IPS-15b (cell line): ENCODE results near the gene RIIAD1.
A peak's percentile ranks its signal among the peaks of the same experiment; 100 is the strongest.
"Not testable (repeated sequence)": the region's sequence is repeated elsewhere in the genome, so short reads cannot be mapped to it uniquely, and the experiment has no call there.

Source experiments
- H3K27me3 ChIP-seq: one replicate; pipeline ENCODE4 v1.6.1; 2013; ENCODE audit warnings: low read length; ENCODE audit not compliant: control insufficient read depth, insufficient read depth
- H3K36me3 ChIP-seq: one replicate; pipeline ENCODE4 v1.6.1; 2013; ENCODE audit warnings: low read length; ENCODE audit not compliant: control insufficient read depth, insufficient read depth
- H3K4me1 ChIP-seq: one replicate; pipeline ENCODE4 v1.6.1; 2013; ENCODE audit warnings: mild to moderate bottlenecking, low read length; ENCODE audit not compliant: control insufficient read depth, insufficient read depth
- H3K4me3 ChIP-seq: one replicate; pipeline ENCODE4 v1.5.1; 2013; ENCODE audit warnings: low read depth, low read length
- H3K9ac ChIP-seq: one replicate; pipeline ENCODE4 v1.6.1; 2013; ENCODE audit warnings: low read depth, mild to moderate bottlenecking, low read length
- H3K9me3 ChIP-seq: one replicate; pipeline ENCODE4 v1.6.1; 2013; ENCODE audit warnings: mild to moderate bottlenecking, low read length; ENCODE audit not compliant: control insufficient read depth, insufficient read depth

Gene RIIAD1

GRCh38 chr1:151759241-151759640 is 37.9 kb downstream of the RIIAD1 start:
- Histone ChIP-seq H3K27me3 (no peaks in the 10 kb centered on the region), H3K9me3 (no peaks in the 10 kb centered on the region), H3K36me3 (peaks cover 10% of the 10 kb centered on the region), H3K4me3 (no peak overlapping the region), H3K9ac (no peak overlapping the region), H3K4me1 (peaks cover 7% of the 10 kb centered on the region)

GRCh38 chr1:151760597-151761385 is 39.5 kb downstream of the RIIAD1 start:
- H3K36me3 ChIP-seq = peaks cover 10% of the 10 kb centered on the region

GRCh38 chr1:151762941-151763921 is 41.9 kb downstream of the RIIAD1 start, which contains the start of gene MRPL9:
Gene MRPL9 (minus strand): TSS chr1:151763496. CDS start chr1:151763479, 17 bp downstream.
- Histone ChIP-seq H3K9ac (peak within 1 kb of the TSS; percentile 81), H3K9me3 (no peaks in the 10 kb centered on the region), H3K4me3 (peak within 1 kb of the TSS; percentile 83), H3K4me1 (peaks cover 7% of the 10 kb centered on the region), H3K27me3 (no peaks in the 10 kb centered on the region), H3K36me3 (peaks cover 8% of the 10 kb centered on the region)

More at GRCh38 chr1:151760597-151761385, 39.5 kb downstream of the RIIAD1 start:
- no peak overlapping the region for H3K4me3 ChIP-seq
- H3K27me3 ChIP-seq = no peaks in the 10 kb centered on the region
- H3K9me3 ChIP-seq = no peaks in the 10 kb centered on the region
- H3K9ac ChIP-seq = no peak overlapping the region
- peaks cover 7% of the 10 kb centered on the region for H3K4me1 ChIP-seq

- H3K36me3 ChIP-seq = peaks cover 7% of the 10 kb centered on the region
- peaks cover 7% of the 10 kb centered on the region for H3K4me1 ChIP-seq
- H3K4me3 ChIP-seq = peak overlapping the region; percentile 83
- H3K27me3 ChIP-seq = no peaks in the 10 kb centered on the region
- H3K9ac ChIP-seq = peak overlapping the region; percentile 81
- H3K9me3 ChIP-seq = no peaks in the 10 kb centered on the region
Measured at GRCh38 chr1:151763990-151764389, 42.7 kb downstream of the RIIAD1 start.

- H3K9ac ChIP-seq, H3K36me3 ChIP-seq, H3K27me3 ChIP-seq, H3K9me3 ChIP-seq, H3K4me3 ChIP-seq, H3K4me1 ChIP-seq: not testable (repeated sequence)
Measured at GRCh38 chr1:151768351-151769066, 47.2 kb downstream of the RIIAD1 start.

GRCh38 chr1:151769270-151769669 is 47.9 kb downstream of the RIIAD1 start:
- not testable (repeated sequence) for H3K9ac ChIP-seq, H3K27me3 ChIP-seq, H3K4me3 ChIP-seq, H3K36me3 ChIP-seq, H3K4me1 ChIP-seq, H3K9me3 ChIP-seq

- Histone ChIP-seq H3K27me3 (no peaks in the 10 kb centered on the region), H3K9me3 (no peaks in the 10 kb centered on the region), H3K4me1 (no peaks in the 10 kb centered on the region), H3K36me3 (peaks cover 6% of the 10 kb centered on the region), H3K4me3 (no peak overlapping the region), H3K9ac (no peak overlapping the region)
Measured at GRCh38 chr1:151773702-151774101, 52.4 kb downstream of the RIIAD1 start.

- Histone ChIP-seq H3K27me3 (no peaks in the 10 kb centered on the region), H3K4me1 (no peaks in the 10 kb centered on the region), H3K36me3 (peaks cover 6% of the 10 kb centered on the region), H3K9me3 (no peaks in the 10 kb centered on the region), H3K4me3 (no peak overlapping the region), H3K9ac (no peak overlapping the region)
Measured at GRCh38 chr1:151774256-151774922, 53.1 kb downstream of the RIIAD1 start.

GRCh38 chr1:151775894-151776664 is 54.8 kb downstream of the RIIAD1 start:
- Histone ChIP-seq H3K9me3 (no peaks in the 10 kb centered on the region), H3K4me3 (no peak overlapping the region), H3K27me3 (no peaks in the 10 kb centered on the region), H3K4me1 (no peaks in the 10 kb centered on the region), H3K36me3 (peaks cover 6% of the 10 kb centered on the region), H3K9ac (no peak overlapping the region)

GRCh38 chr1:151776665-151777062 is 55.3 kb downstream of the RIIAD1 start:
- Histone ChIP-seq H3K4me3 (no peak overlapping the region), H3K4me1 (no peaks in the 10 kb centered on the region), H3K9ac (no peak overlapping the region), H3K27me3 (no peaks in the 10 kb centered on the region), H3K36me3 (peaks cover 6% of the 10 kb centered on the region), H3K9me3 (no peaks in the 10 kb centered on the region)
